H1 (cell line): Measurements from ENCODE around the gene DYNC1H1. TPM values are rescaled to one million over a fixed set of nuclear protein-coding genes. Genes with fewer than 3 reads are reported as not detected.
A peak's percentile ranks its signal among the peaks of the same experiment; 100 is the strongest.

Experiments
- CTCF ChIA-PET: fragments of 300-600 bp; sonication (Branson Sonifier 250); formaldehyde crosslinking; loops from one replicate; lab custom pipeline; 2021; ENCODE audit not compliant: partially characterized antibody; lab: Charles Lee
- POLR2A ChIA-PET: fragments of 300-600 bp; sonication (Branson Sonifier 250); formaldehyde crosslinking; loops from one replicate; lab custom pipeline; 2021; ENCODE audit warnings: inconsistent platforms; ENCODE audit not compliant: partially characterized antibody; lab: Charles Lee
- DNase-seq, 2 experiments: peaks; one replicate each; pipeline versions ENCODE4 v3.0.0 to v3.0.0-alpha.2; 2010 to 2022; ENCODE audit warnings: low spot score in 2 of 2, low read depth in 1 of 2, mixed read lengths in 1 of 2
- FAIRE-seq: peaks from 2 replicates; lab custom pipeline; 2011; peaks lifted over from hg19 to GRCh38; lab: Jason Lieb, UNC
- H2AFZ ChIP-seq: 2 replicates; pipeline ENCODE4 v1.8.1; 2012; ENCODE audit warnings: low read length, inconsistent platforms
- H2AK5ac ChIP-seq: 2 replicates; pipeline ENCODE4 v1.6.1; 2013; ENCODE audit warnings: low read depth, low read length
- H2BK120ac ChIP-seq: replicated peaks from 2 replicates; pipeline ENCODE3; 2013; ENCODE audit warnings: low read depth, low read length, inconsistent platforms
- H2BK12ac ChIP-seq: 2 replicates; pipeline ENCODE4 v1.6.1; 2013; ENCODE audit warnings: low read depth, low read length
- H2BK15ac ChIP-seq: 2 replicates; pipeline ENCODE4 v1.6.1; 2013; ENCODE audit warnings: low read length
- H2BK20ac ChIP-seq: 2 replicates; pipeline ENCODE4 v1.6.1; 2013; ENCODE audit warnings: low read length
- H2BK5ac ChIP-seq: 2 replicates; pipeline ENCODE4 v1.6.1; 2013; ENCODE audit warnings: low read depth, low read length
- H3K14ac ChIP-seq: 2 replicates; pipeline ENCODE4 v1.6.1; 2013; ENCODE audit warnings: inconsistent platforms; ENCODE audit not compliant: insufficient read length
- H3K18ac ChIP-seq: 2 replicates; pipeline ENCODE4 v1.6.1; 2013; ENCODE audit warnings: low read length; ENCODE audit errors: extremely low read depth
- H3K23ac ChIP-seq: 2 replicates; pipeline ENCODE4 v1.6.1; 2013; ENCODE audit warnings: inconsistent platforms; ENCODE audit not compliant: insufficient read length
- H3K23me2 ChIP-seq: 2 replicates; pipeline ENCODE4 v1.6.1; 2013; ENCODE audit warnings: low read depth, low read length
- H3K27ac ChIP-seq: 2 replicates; pipeline ENCODE4 v1.6.1; 2011; ENCODE audit warnings: low read depth, low read length, inconsistent platforms
- H3K27me3 ChIP-seq, 4 experiments: replicated peaks in 1 of 4; 1 replicate in 1 of 4; 2 replicates in 3 of 4; pipeline versions ENCODE4 v1.6.1 to v1.8.1; 2011 to 2013; ENCODE audit warnings: low read length in 3 of 4, mild to moderate bottlenecking in 3 of 4, inconsistent platforms in 2 of 4, mixed read lengths in 2 of 4, moderate library complexity in 1 of 4; ENCODE audit not compliant: control insufficient read depth in 3 of 4, insufficient read depth in 3 of 4; ENCODE audit errors: extremely low read depth in 1 of 4
- H3K36me3 ChIP-seq, 4 experiments: 2 replicates each; pipeline versions ENCODE4 v1.6.1 to v1.8.1; 2011 to 2013; ENCODE audit warnings: mild to moderate bottlenecking in 4 of 4, low read length in 3 of 4, moderate library complexity in 2 of 4, control low read depth in 1 of 4, inconsistent platforms in 1 of 4; ENCODE audit not compliant: insufficient read depth in 4 of 4, control insufficient read depth in 2 of 4
- H3K4ac ChIP-seq: replicated peaks from 2 replicates; pipeline ENCODE3; 2013; ENCODE audit warnings: low read length, low read depth, mixed read lengths, inconsistent platforms; ENCODE audit not compliant: insufficient read length
- H3K4me1 ChIP-seq, 4 experiments: replicated peaks in 1 of 4; 1 replicate in 1 of 4; 2 replicates in 3 of 4; pipeline versions ENCODE4 v1.6.1 to v1.8.1; 2011 to 2013; ENCODE audit warnings: low read length in 3 of 4, inconsistent platforms in 2 of 4, mixed read lengths in 1 of 4; ENCODE audit not compliant: insufficient read depth in 4 of 4, control insufficient read depth in 3 of 4
- H3K4me2 ChIP-seq, 2 experiments: 2 replicates each; pipeline versions ENCODE4 v1.6.1 to v1.8.1; 2011 to 2013; ENCODE audit warnings: low read depth in 2 of 2, low read length in 2 of 2, control low read depth in 1 of 2, inconsistent platforms in 1 of 2, mild to moderate bottlenecking in 1 of 2; ENCODE audit not compliant: insufficient read depth in 1 of 2
- H3K4me3 ChIP-seq, 4 experiments: fragments of 200-600, 300-600 bp in 1 of 4; sonication (generic), shearing (Covaris generic), sonication (Bioruptor Twin) in 1 of 4; 2 replicates each; pipeline versions ENCODE4 v1.5.1 to v1.8.1; 2011 to 2016; ENCODE audit warnings: low read length in 4 of 4, low read depth in 3 of 4, control low read depth in 2 of 4, inconsistent platforms in 2 of 4, mild to moderate bottlenecking in 2 of 4, mixed read lengths in 1 of 4, moderate library complexity in 1 of 4; ENCODE audit not compliant: insufficient read depth in 2 of 4; ENCODE audit errors: extremely low read depth in 1 of 4
- H3K56ac ChIP-seq: replicated peaks from 2 replicates; pipeline ENCODE3; 2013; ENCODE audit warnings: low read depth, mild to moderate bottlenecking, mixed read lengths, low read length, inconsistent platforms; ENCODE audit not compliant: insufficient read length
- H3K79me1 ChIP-seq: 2 replicates; pipeline ENCODE4 v1.6.1; 2013; ENCODE audit warnings: low read depth, low read length, control low read depth
- H3K79me2 ChIP-seq, 2 experiments: 2 replicates each; pipeline versions ENCODE4 v1.6.1 to v1.8.1; 2012 to 2013; ENCODE audit warnings: low read length in 2 of 2, mild to moderate bottlenecking in 2 of 2, inconsistent platforms in 1 of 2; ENCODE audit not compliant: insufficient read depth in 2 of 2, control insufficient read depth in 1 of 2
- H3K9ac ChIP-seq, 4 experiments: replicated peaks in 1 of 4; 1 replicate in 1 of 4; 2 replicates in 3 of 4; pipeline versions ENCODE4 v1.6.1 to v1.8.1; 2011 to 2013; ENCODE audit warnings: low read depth in 3 of 4, low read length in 3 of 4, control low read depth in 2 of 4, mild to moderate bottlenecking in 2 of 4, moderate library complexity in 2 of 4, inconsistent platforms in 1 of 4; ENCODE audit errors: extremely low read depth in 1 of 4
- H3K9me3 ChIP-seq, 2 experiments: 2 replicates each; pipeline versions ENCODE4 v1.6.1 to v1.8.1; 2012 to 2013; ENCODE audit warnings: mild to moderate bottlenecking in 2 of 2, moderate library complexity in 2 of 2, control low read depth in 1 of 2, inconsistent platforms in 1 of 2, low read depth in 1 of 2, low read length in 1 of 2, mixed read lengths in 1 of 2; ENCODE audit not compliant: insufficient read depth in 2 of 2
- H4K20me1 ChIP-seq, 2 experiments: replicated peaks in 1 of 2; 2 replicates each; pipeline versions ENCODE3 to v1.8.1; 2011 to 2013; ENCODE audit warnings: inconsistent platforms in 2 of 2, low read length in 2 of 2, mild to moderate bottlenecking in 1 of 2; ENCODE audit not compliant: insufficient read depth in 2 of 2, control insufficient read depth in 1 of 2
- H4K5ac ChIP-seq: 2 replicates; pipeline ENCODE4 v1.6.1; 2013; ENCODE audit warnings: low read length, low read depth, mixed read lengths, inconsistent platforms; ENCODE audit not compliant: insufficient read length
- H4K8ac ChIP-seq: 2 replicates; pipeline ENCODE4 v1.8.0; 2013; ENCODE audit warnings: mild to moderate bottlenecking, moderate library complexity, low read length, inconsistent platforms; ENCODE audit not compliant: insufficient read depth; ENCODE audit errors: extremely low read depth
- H4K91ac ChIP-seq: replicated peaks from 2 replicates; pipeline ENCODE3; 2013; ENCODE audit warnings: low read length, mixed read lengths, inconsistent platforms; ENCODE audit not compliant: insufficient read length
- CREB1 ChIP-seq: IDR thresholded peaks from 2 replicates; pipeline ENCODE4 v1.6.1; 2012; ENCODE audit warnings: inconsistent platforms
- EGR1 ChIP-seq: IDR thresholded peaks from 2 replicates; pipeline ENCODE4 v1.6.1; 2011; ENCODE audit warnings: low read depth, low read length, borderline replicate concordance
- MAX ChIP-seq: IDR thresholded peaks from 2 replicates; pipeline ENCODE4 v1.6.1; 2012; ENCODE audit warnings: inconsistent platforms
- RAD21 ChIP-seq, 2 experiments: IDR thresholded peaks in 1 of 2; conservative IDR thresholded peaks in 1 of 2; 2 replicates each; pipeline ENCODE4 v1.6.1; 2011; ENCODE audit warnings: low read depth in 2 of 2, low read length in 2 of 2, improper control_type of control experiment in 1 of 2, inconsistent platforms in 1 of 2, mild to moderate bottlenecking in 1 of 2, moderate library complexity in 1 of 2
- SP2 ChIP-seq: IDR thresholded peaks from 2 replicates; pipeline ENCODE4 v1.6.1; 2012; ENCODE audit warnings: mild to moderate bottlenecking, low read length, inconsistent platforms
- WGBS, 2 experiments: shearing (Covaris generic) in 1 of 2; methylation state at CpG; one replicate each; pipeline versions ENCODE4 v1.1.6 to v1.1.7; 2013 to 2015; ENCODE audit warnings: low lambda C conversion rate in 2 of 2, mixed read lengths in 2 of 2, inconsistent platforms in 1 of 2, low coverage in 1 of 2, missing lambda C conversion rate in 1 of 2; ENCODE audit not compliant: insufficient replicate concordance in 2 of 2, insufficient coverage in 1 of 2, insufficient read length in 1 of 2; ENCODE audit errors: extremely low coverage in 1 of 2, missing lambda C conversion rate in 1 of 2; 5-methylcytosine and 5-hydroxymethylcytosine counted together
- polyA plus RNA-seq, 7 experiments: library from polyadenylated mRNA; depleted of rRNA in 3 of 7; stranded (reverse) in 5 of 7; unstranded in 2 of 7; fragments of >200 nt in 5 of 7; fragments of 200-250 nt in 2 of 7; gene quantifications; 1 replicate in 5 of 7; 2 replicates in 1 of 7; 4 replicates in 1 of 7; pipeline versions ENCODE4 v1.2.1 to v1.2.3, GENCODE V29; 2011 to 2013; ENCODE audit warnings: missing spikeins in 2 of 7, mixed read lengths in 2 of 7
- total RNA-seq: library from RNA; stranded (reverse); fragmentation: NEBNext Ultra II Directional; extraction: Animal tissue kit (Norgen Biotek cat#: 25700); gene quantifications from 2 replicates; pipeline ENCODE4 v1.2.1, GENCODE V29; 2021
- TF ChIP-seq, protein P1 (sequence below): IDR thresholded peaks from 2 replicates; pipeline ENCODE4 v1.6.1; 2012; ENCODE audit warnings: inconsistent platforms

Gene DYNC1H1
- total and polyA plus RNA-seq, 2 of the 8 experiments (the other 6 are each of a cell fraction or from before 2014, with no cell fraction given) = 238 to 387 TPM

DNA sequence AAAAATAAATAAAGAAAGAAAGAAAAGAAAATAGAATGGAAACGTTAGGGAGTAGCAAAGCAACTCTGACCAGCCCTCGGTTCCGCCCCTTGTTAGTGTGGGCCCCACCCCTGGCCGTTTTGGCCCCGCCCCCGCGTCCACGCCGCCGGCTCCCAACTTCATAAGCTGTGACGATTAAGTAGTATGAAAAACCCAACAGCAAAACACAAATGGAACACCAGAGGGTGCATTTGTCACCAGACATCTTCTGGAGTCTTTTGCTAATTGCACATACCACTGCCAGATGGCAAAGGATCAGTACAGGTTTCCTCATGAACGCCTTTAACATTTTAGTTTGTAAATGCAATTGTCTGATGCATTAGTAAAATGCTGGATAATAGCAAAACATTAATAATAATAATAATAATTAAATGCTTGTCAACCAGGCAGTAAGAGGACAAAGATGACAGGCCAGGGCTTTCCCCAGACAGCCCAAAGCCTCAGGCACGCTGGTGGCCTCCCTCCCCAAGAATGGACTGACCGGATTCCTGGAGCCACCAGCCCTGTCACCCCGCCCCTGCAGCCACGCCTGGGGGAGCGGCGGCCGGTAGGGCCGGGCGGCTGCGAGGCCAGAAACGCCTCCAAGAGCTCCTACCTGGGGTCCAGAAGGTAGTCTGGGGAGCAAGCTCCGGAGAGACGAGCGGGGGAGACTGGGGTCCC lies 98.9 kb downstream of the DYNC1H1 start:
- FAIRE-seq (no peak), DNase-seq (peak in 1 of 2 experiments; percentile 85)
- no peak overlapping the region for H2BK120ac ChIP-seq
- TF ChIP-seq CREB1 (no peak), MAX (no peak), RAD21 (IDR thresholded peaks at IDR 0.05 in 1 of 2, conservative IDR thresholded peaks at IDR 0.05 in 1 of 2; ENCODE audit: low read depth in 2 of 2, low read length in 2 of 2) (peak in 1 of 2 experiments; percentile 18; a peak in 1 of 4 replicates), SP2 (no peak), EGR1 (no peak)
- TF ChIP-seq, protein P1, sequence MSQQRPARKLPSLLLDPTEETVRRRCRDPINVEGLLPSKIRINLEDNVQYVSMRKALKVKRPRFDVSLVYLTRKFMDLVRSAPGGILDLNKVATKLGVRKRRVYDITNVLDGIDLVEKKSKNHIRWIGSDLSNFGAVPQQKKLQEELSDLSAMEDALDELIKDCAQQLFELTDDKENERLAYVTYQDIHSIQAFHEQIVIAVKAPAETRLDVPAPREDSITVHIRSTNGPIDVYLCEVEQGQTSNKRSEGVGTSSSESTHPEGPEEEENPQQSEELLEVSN = no peak
- peak overlapping the region in 1 of 4 experiments; percentile 17; a peak in 1 of 8 replicates for H3K4me3 ChIP-seq
- peak overlapping the region in 1 of 2 experiments; percentile 12; a peak in 1 of 4 replicates for H3K4me2 ChIP-seq
- no peaks in the 10 kb centered on the region for H3K36me3 ChIP-seq
- H3K9me3 ChIP-seq = no peaks in the 10 kb centered on the region
- H2BK20ac ChIP-seq = no peak overlapping the region
- H3K23ac ChIP-seq = no peak overlapping the region
- H3K23me2 ChIP-seq = no peaks in the 10 kb centered on the region
- H3K4ac ChIP-seq = no peak overlapping the region
- no peaks in the 10 kb centered on the region for H4K20me1 ChIP-seq
- 42% methylated on average over 22 of the region's 26 CpGs; no CpG with 5 or more reads in 1 of the 2 experiments for WGBS, 2 experiments
- H3K27ac ChIP-seq = no peak overlapping the region
- no peak overlapping the region for H2BK5ac ChIP-seq
- H2BK12ac ChIP-seq = no peak overlapping the region
- CTCF ChIA-PET = interaction anchor here (0.5 to 5.4 kb wide), 13 partner anchors 11 to 293 kb away, joined by 3 to 37 read pairs (median 4); partner anchors contain the start of gene MOK
- H3K56ac ChIP-seq = no peak overlapping the region
- no peaks in the 10 kb centered on the region for H3K79me2 ChIP-seq
- H4K8ac ChIP-seq = 0 out of 2 replicates have a peak overlapping the region, but pooled peaks have one; percentile 43
- no peak overlapping the region for H3K18ac ChIP-seq
- H3K4me1 ChIP-seq = peaks cover 0 to 3% (median 0%) of the 10 kb centered on the region in 4 experiments; a peak in 1 of 7 replicates
- H3K14ac ChIP-seq = no peak overlapping the region
- H3K9ac ChIP-seq = no peak overlapping the region
- no peak overlapping the region for H4K91ac ChIP-seq
- no peaks in the 10 kb centered on the region for H3K79me1 ChIP-seq
- no peaks in the 10 kb centered on the region for H3K27me3 ChIP-seq
- peak overlapping the region; percentile 90; the same call in 1 of the 2 replicates for H2AFZ ChIP-seq
- POLR2A ChIA-PET = interaction anchor here (0.6 to 1.8 kb wide), 12 partner anchors 8 to 255 kb away, joined by 3 to 6 read pairs (median 4); partner anchors contain the start of gene DYNC1H1
- no peak overlapping the region for H4K5ac ChIP-seq
- no peak overlapping the region for H2BK15ac ChIP-seq
- no peak overlapping the region for H2AK5ac ChIP-seq
